Hepatic stellate cell (primary cell): ENCODE results near the gene RASGEF1B.

ENCODE experiments used
- DNase-seq: peaks from one replicate; pipeline ENCODE4 v3.0.0; 2011; ENCODE audit warnings: low spot score

The RASGEF1B gene

GRCh38 chr4:81471588-81472280 lies at the start of gene RASGEF1B:
RASGEF1B (minus strand) TSS chr4:81471907; CDS start chr4:81459508, 12,399 bp downstream.
- peak; percentile 60 for DNase-seq

- DNase-seq: no peak
Measured at GRCh38 chr4:81519856-81520255, 48.1 kb upstream of the RASGEF1B start.

- DNase-seq: no peak
Measured at GRCh38 chr4:81519427-81519773, 47.7 kb upstream of the RASGEF1B start.

GRCh38 chr4:81518762-81519426 lies 47.2 kb upstream of the RASGEF1B start:
- DNase-seq: no peak

- no peak for DNase-seq
Measured at GRCh38 chr4:81516241-81516640, 44.5 kb upstream of the RASGEF1B start.

GRCh38 chr4:81512757-81513501 lies 41.2 kb upstream of the RASGEF1B start:
- DNase-seq: no peak

- DNase-seq: no peak
Measured at GRCh38 chr4:81512001-81512756, 40.5 kb upstream of the RASGEF1B start.

GRCh38 chr4:81510643-81511178 lies 39.0 kb upstream of the RASGEF1B start:
- DNase-seq: no peak

- no peak for DNase-seq
Measured at GRCh38 chr4:81509822-81510221, 38.1 kb upstream of the RASGEF1B start.

- no peak for DNase-seq
Measured at GRCh38 chr4:81509191-81509590, 37.5 kb upstream of the RASGEF1B start.

- no peak for DNase-seq
Measured at GRCh38 chr4:81508411-81509185, 36.9 kb upstream of the RASGEF1B start.

GRCh38 chr4:81507530-81507929 lies 35.8 kb upstream of the RASGEF1B start:
- DNase-seq: no peak

- no peak for DNase-seq
Measured at GRCh38 chr4:81506731-81507130, 35.0 kb upstream of the RASGEF1B start.

GRCh38 chr4:81505726-81506125 lies 34.0 kb upstream of the RASGEF1B start:
- no peak for DNase-seq

GRCh38 chr4:81505004-81505598 lies 33.4 kb upstream of the RASGEF1B start:
- no peak for DNase-seq

GRCh38 chr4:81504112-81505003 lies 32.7 kb upstream of the RASGEF1B start:
- DNase-seq: no peak

- DNase-seq: no peak
Measured at GRCh38 chr4:81503586-81503985, 31.9 kb upstream of the RASGEF1B start.

- no peak for DNase-seq
Measured at GRCh38 chr4:81502564-81502963, 30.9 kb upstream of the RASGEF1B start.

GRCh38 chr4:81499840-81500239 lies 28.1 kb upstream of the RASGEF1B start:
- DNase-seq: no peak

- no peak for DNase-seq
Measured at GRCh38 chr4:81498551-81499099, 26.9 kb upstream of the RASGEF1B start.
